GM08714 (cell line): ENCODE measurements around the gene PRXL2A.
"Not testable (repeated sequence)": the region's sequence is repeated elsewhere in the genome, so short reads cannot be mapped to it uniquely, and the experiment has no call there.

ENCODE experiments used
- H3K4me3 ChIP-seq: fragments of 200-500 bp; sonication (Bioruptor generic); 2 replicates; pipeline ENCODE4 v1.5.1; 2014; ENCODE audit warnings: mild to moderate bottlenecking, low read length, inconsistent platforms
- ZNF274 ChIP-seq: IDR thresholded peaks from 2 replicates; pipeline ENCODE4 v1.6.1; 2012; ENCODE audit warnings: mild to moderate bottlenecking, low read depth, low read length

PRXL2A gene, protein sequence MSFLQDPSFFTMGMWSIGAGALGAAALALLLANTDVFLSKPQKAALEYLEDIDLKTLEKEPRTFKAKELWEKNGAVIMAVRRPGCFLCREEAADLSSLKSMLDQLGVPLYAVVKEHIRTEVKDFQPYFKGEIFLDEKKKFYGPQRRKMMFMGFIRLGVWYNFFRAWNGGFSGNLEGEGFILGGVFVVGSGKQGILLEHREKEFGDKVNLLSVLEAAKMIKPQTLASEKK

DNA sequence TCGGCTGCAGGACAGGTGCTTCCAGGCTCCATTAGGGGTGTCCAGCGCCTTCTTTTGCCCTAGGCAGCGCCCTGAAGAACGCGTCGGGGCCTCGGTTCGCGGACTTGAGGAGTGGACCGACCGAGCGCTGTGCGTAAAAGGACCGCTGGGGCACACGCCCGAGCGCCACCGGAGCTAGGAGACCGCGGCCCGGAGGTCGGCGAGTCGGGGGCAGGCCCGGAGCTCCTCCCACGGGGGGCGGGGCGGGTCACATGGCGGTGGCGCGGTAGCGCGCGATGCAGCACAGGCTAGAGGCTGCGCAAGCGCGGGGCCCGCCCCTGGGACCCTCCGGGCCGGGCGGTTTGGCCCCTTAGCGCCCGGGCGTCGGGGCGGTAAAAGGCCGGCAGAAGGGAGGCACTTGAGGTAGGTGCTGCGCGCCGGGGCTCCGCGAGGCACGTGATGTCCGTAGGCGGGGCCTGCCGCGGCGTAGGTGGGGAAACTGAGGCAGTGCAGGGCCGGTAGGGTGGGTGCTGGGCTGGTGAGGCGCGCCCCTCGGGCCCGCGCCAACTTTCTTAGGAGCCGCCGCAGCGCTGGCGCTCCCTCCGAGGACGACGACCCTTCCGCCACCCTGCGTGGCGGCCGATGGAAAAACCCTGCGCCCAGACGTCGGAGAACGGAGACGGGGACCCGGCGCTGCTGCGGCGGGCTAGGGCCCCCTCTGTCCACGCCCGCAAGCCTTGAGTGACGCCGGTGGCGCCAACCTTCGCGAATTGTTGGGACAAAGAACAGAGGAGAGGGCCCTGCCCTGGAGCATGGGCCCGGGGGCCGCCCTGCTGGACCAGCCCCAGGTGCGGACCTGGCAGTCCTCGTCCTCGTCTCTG, at the start of gene PRXL2A:
Gene PRXL2A, plus strand, starts transcription at position 310 of the 860 bp plus-strand sequence. CDS start 11,917 bp downstream, outside the sequence.
- peak within 1 kb of the TSS; percentile 75 for H3K4me3 ChIP-seq

DNA sequence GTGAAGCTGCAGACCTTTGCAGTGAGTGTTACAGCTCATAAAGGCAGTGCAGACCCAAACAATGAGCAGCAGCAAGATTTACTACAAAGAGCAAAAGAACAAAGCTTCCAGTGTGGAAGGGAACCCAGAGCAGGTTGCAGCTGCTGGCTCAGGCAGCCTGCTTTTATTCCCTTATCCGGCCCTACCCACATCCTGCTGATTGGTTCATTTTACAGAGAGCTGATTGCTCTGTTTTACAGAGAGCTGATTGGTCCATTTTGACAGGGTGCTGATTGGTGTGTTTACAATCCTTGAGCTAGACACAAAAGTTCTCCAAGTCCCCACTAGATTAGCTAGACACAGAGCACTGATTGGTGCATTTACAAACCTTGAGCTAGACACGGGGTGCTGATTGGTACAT, 49.4 kb upstream of the PRXL2A start:
- not testable (repeated sequence) for H3K4me3 ChIP-seq

More for the DNA sequence above, at the start of gene PRXL2A:
- no peak for TF ChIP-seq ZNF274

- H3K4me3 ChIP-seq = no peak overlapping the region
- TF ChIP-seq ZNF274 = no peak
Observed at GRCh38 chr10:80359644-80360043, 48.7 kb upstream of the PRXL2A start.

DNA sequence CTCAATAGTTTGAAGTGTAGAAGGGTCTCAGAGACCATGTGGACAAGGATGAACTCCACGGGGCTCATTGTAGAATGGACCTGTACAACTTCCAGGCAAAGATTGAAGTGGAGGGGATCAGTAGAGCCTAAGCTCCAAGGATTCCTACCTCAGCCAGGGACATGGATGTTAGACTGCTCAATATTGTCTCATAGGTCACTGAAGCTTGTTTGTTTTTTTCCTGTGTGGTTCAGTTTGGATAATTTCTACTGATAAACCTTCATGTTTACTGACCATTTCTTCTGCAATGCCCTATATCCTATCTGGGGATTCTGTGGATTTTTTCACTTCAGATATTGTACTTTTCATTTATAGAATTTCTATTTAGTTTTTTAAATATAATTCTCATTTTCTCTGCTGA, 42.8 kb upstream of the PRXL2A start:
- no peak overlapping the region for H3K4me3 ChIP-seq
- no peak for TF ChIP-seq ZNF274

- TF ChIP-seq ZNF274 = no peak
- H3K4me3 ChIP-seq = no peak overlapping the region
Observed at GRCh38 chr10:80371467-80371866, 36.9 kb upstream of the PRXL2A start.

DNA sequence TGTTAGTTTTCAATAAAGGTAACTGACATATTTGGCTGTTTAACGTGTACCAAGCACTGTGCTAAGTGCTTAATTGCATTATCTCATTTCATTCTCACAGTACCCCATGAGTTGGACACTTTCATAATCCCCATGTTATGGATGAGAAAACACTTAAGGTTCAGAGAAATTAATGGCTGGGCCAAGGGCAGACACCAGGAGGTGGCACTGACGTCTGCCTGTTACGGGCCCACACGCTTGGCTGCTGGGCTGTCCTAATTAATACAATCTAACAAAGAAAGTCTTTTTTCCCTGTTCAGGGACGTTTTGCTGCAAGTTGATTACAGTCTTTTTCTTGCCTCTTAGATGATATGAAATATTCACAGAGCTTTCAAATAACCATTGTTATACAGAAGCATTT, 35.7 kb upstream of the PRXL2A start:
- H3K4me3 ChIP-seq = no peak overlapping the region
- no peak for TF ChIP-seq ZNF274

- no peak for TF ChIP-seq ZNF274
- H3K4me3 ChIP-seq = no peak overlapping the region
Observed at GRCh38 chr10:80373502-80373901, 34.8 kb upstream of the PRXL2A start.

DNA sequence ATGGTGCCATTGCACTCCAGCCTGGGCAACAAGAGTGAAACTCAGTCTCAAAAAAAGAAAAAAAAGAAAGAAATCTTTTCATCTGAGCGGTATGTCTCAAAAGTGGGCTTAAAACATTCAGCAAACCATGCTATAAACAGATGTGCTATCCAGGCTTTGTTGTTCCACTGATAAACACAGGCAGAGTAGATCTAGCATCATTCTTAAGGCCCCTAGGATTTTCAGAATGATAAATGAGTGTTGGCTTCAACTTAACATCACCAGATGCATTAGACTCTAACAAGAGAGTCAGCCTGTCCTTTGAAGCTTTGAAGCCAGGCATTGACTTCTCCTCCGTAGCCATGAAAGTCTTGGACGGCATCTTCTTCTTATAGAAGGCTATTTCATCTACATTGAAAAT, 28.6 kb upstream of the PRXL2A start:
- H3K4me3 ChIP-seq = no peak overlapping the region
- no peak for TF ChIP-seq ZNF274

GRCh38 chr10:80380185-80380584, 28.2 kb upstream of the PRXL2A start:
- H3K4me3 ChIP-seq = no peak overlapping the region
- TF ChIP-seq ZNF274 = no peak

DNA sequence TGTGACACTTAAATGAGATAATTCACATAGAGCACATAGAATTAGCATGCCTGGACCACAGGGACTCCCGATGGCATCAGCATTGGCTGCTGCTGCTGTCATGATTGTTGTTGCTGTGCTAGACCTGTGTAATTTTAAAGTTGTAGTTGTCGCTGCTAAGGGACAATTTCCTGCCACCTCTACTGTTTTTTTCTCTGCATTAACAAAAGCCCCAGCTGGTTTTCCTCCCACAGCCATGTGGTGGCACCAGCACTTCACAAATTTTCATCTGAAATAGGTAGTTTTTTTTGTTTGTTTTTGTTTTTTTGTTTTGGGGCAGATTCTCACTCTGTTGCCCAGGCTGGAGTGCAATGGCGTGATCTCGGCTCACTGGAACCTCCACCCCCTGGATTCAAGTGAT, 25.4 kb upstream of the PRXL2A start:
- H3K4me3 ChIP-seq = no peak overlapping the region
- no peak for TF ChIP-seq ZNF274

DNA sequence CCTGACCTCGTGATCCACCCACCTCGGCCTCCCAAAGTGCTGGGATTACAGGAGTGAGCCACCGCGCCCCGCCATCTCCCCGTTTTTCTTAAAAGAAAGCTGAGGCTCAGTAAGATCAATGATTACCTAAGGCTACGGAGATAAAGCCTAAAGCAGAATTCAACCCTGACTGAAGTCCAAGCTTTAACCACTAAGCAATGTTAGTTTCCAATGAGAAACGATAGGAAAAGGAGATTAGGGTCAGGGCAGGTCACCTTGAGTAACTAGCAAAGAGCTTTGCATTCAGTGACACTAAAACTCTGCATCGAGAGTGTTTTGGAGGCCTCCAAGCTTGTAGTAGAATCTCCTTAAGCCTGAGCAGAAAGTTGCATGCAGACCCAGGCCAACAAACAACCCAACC, 17.6 kb upstream of the PRXL2A start:
- TF ChIP-seq ZNF274 = no peak
- no peak overlapping the region for H3K4me3 ChIP-seq

DNA sequence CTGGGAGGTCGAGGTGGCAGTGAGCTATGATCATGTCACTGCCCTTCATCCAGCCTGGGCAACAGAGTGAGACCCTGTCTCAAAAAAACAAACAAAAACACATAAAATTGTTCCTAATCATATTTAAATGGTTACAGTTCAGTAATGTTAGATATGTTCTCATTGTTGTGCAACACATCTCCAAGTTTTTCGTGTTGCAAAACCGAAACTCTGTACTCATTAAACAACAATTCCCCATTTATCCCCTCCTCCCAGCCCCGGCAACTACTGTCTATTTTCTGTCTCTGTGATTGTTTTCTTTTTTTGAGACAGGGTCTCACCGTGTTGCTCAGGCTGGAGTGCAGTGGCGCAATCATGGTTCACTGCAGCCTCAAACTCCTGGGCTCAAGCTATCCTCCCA, 16.1 kb upstream of the PRXL2A start:
- H3K4me3 ChIP-seq = no peak overlapping the region
- no peak for TF ChIP-seq ZNF274

DNA sequence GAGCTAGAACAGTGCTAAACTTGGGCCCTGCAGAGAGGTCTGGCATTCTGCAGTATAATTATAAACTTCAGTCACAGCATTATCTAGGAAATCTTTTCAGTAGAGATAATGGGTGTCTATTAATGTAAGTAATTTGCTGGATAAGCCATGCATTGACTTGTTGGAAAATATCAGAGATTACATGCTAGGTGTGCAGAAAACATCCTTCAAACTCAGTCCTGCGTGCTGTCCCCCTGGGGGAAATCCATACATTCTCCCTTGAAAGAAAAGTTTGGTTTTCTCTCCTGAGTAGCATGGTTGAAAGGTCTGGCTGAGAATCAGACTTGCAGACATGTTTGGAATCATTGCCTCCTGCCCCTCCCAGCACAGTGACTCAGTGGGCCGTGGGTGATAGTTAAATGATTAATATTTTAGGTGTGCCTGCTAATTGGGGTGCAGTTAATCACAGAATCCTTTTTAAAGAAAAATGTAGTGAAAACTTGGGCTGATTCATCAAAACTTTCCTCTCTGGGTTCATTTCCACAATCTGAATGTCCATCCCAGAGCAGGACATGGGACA, 13.9 kb upstream of the PRXL2A start:
- H3K4me3 ChIP-seq = no peak overlapping the region
- TF ChIP-seq ZNF274 = no peak

DNA sequence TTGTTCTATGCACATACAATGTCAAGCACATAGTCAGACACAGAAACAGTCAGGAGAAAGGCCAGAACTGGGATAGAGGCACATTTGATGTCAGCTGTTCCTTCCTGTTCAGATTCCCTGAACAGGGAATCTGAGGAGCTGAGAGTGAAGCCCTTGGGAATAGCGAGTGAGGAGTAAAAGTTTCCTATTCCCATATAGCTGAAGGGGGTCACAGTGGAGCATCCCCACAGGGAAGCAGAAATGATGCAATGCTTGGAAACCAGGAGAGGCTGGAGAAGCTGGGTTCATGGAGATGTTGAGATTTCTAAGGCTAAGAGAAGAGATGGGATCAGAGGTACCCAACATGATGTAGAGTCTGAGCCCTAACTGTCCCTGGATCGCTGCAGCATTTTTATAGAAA, 11.3 kb upstream of the PRXL2A start:
- H3K4me3 ChIP-seq = no peak overlapping the region
- TF ChIP-seq ZNF274 = no peak
